ENCODE results near the gene EEF1AKMT2.
"Not testable (repeated sequence)": the region's sequence is repeated elsewhere in the genome, so short reads cannot be mapped to it uniquely, and the experiment has no call there.

EEF1AKMT2 gene

DNA sequence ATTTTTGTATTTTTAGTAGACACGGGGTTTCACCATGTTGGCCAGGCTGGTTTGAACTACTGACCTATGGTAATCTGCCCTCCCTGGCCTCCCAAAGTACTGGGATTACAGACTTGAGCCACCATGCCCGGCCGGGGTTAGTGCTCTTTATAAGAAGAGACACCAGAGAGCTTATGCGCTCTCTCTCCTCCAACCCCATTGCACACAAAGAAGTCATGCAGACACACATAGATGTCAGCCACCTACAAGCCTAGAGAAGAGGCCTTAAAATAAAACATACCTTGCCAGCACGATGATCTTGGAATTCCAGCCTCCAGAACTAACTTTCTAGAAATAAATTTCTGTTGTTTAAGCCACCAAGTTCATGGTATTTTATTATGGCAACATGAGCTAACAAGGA is 37.5 kb downstream of the EEF1AKMT2 start:
- DNase-seq: no peak

DNA sequence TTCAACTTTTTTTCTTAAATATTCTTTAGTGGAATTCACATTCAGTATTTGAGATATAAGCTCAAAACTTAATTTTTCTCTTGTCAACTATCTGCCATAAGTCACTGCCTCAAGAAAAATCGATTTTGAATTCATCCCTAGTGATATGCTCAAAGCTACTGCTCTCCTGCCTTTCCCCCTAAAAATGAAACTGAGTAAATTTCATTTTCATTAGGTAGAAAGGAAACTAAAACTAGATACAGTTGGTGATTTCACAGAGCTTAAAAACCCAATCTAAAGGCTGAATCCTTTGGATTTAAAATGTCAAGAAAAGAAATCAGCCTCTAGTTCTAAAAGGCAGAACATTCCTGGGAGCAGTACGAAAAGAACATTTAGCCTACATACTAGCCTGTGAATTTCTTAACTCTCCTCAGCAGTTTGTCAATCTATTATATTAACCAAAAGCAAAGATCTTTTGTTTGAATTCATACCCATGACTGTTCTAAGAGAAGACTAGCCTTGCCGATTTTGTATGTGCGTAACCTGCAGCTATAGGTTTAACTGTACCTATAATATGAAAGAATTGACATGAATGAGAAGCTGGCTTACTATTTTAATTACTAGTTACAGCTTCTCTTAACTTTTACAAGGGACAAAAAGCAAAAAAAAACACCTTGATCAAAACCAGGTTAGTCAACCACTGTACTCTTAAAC is 42.6 kb downstream of the EEF1AKMT2 start:
- DNase-seq: no peak

DNA sequence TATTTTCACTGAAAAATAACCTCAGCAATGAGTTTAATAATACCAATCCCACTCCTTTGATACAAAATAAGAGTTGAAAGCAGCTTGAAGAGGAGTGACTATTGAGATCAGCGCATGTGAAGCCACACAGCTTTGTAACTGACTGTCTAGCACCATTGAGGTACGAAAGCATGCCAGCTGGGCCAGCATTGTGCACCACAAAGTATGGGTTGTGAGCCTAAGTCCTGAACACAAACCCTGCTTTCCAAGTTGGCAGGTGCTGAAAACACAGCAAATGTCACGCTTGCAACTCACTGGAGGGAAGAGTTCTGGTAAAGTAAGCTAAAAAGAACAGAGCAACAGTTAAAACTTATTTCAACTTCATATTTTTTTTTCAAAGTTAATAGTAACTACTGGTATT is 43.5 kb downstream of the EEF1AKMT2 start:
- DNase-seq: no peak

- no peak for DNase-seq
Measured at GRCh38 chr10:124747745-124748144, 43.9 kb downstream of the EEF1AKMT2 start.

GRCh38 chr10:124746992-124747391 is 44.7 kb downstream of the EEF1AKMT2 start:
- no peak for DNase-seq

GRCh38 chr10:124746447-124746846 is 45.2 kb downstream of the EEF1AKMT2 start:
- not testable (repeated sequence) for DNase-seq

DNA sequence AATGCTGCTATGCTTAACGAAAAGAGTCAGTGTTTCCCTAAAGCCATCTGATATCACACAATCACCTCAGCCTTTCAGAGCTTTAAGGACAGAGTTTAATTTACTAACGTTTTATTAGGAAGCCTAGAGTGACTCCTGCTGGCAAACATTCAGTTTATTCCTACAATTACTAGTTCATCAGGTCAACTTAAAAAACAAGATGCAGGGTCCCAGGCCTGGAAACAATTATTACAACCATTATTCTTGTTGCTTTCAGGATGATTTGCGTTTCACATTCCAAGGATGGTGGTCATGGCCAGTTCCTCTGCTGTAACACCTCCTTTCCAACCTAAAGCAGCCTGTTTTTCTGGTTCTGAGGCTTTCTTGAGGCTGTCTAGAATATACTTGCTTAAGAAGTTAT is 46.0 kb downstream of the EEF1AKMT2 start:
- no peak for DNase-seq

GRCh38 chr10:124745252-124745651 is 46.4 kb downstream of the EEF1AKMT2 start:
- DNase-seq: no peak

DNA sequence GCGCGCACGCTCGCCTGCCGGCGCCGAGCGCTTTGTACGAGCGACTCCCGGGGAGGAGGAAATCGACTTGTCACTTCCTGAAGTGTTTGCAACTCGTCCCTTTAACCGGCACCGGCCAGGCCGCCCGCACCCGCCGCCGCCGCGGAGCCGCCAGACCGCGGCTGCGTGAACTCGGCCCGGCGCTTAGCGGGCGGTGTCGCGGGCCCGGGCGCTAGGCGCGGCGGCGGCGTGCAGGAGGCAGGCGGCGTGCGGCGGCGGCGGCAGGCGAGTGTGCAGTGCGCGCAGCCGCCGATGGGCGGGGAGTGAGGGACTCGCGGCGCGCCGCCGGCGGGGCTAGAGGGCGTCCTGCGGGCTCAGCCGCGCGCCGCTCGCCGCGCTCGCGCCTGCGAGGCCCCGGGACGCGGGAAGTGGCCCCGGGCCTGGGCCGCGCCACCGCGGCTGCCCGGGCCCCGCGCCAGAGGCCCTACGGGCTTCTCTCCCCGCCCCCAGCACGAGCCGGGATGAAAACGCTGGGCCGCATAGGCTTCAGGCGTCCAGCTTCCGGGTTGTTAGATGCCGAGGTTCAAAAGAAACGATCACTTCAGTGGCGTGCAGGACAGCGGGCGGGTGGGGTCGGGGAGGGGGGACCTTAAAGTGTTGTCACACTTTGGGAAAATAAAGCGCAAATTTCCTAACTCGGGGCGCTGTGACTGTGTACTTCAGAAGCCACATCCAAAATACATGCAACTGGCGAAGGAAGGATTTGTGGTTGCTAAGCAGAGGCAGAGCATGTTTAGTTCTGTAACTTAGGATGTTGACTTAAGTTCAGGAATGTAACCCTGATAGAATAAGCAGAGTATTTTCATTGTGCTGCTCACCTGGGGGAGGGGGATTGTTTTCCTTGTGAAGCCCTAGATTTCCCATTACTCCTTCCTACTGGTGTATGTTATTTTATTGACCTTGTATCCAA is 47.3 kb downstream of the EEF1AKMT2 start, which contains the start of gene FAM53B:
Gene FAM53B (minus strand): TSS at position 277 of the 949 bp plus-strand sequence. CDS start 37,665 bp downstream, outside the sequence.
- DNase-seq: peak; percentile 31 to 77 (median 54)

GRCh38 chr10:124743191-124744101 is 48.2 kb downstream of the EEF1AKMT2 start:
- DNase-seq: no peak

DNA sequence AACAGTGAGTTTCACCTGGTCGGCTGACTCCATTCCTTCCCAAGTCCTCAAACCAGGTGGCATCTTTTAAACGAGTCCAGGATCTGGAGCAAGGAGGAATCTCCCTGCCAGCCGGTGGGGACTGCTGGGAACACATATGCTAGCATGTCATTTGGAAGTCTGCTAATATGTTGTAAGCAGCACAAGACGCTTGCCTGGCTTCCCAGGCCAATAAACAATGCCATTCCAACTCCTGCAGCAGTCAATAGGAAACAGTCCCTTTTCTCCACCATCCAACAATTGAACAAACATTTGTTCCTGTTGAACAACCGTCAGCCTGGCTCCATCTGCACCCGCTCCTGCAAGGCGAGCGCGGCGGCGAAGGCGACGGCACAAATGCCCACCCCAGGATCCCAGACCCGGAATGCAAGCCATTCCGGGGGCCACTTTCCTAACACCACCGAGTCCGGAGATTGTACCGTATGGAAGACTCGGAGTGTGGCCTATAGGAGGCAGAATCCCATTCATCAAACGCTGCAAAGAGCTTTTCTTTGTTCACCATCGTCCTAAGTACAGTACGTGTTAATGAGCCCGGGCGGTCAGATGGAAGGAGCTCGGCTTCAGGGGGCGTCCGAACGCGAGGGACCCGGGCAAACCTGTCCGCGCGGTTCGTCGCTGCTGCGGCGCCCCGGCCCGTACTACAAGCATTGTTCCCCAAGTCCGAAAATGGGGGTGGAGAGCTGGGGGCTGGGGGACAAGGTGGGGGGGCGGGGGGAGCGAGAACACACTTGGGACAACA is 49.1 kb downstream of the EEF1AKMT2 start:
- DNase-seq: no peak

GRCh38 chr10:124741922-124742412 is 49.7 kb downstream of the EEF1AKMT2 start:
- DNase-seq: peak in 1 of 4 experiments; percentile 21

- DNase-seq: peak; percentile 32 to 72 (median 50)
Measured at GRCh38 chr10:124741281-124741921, 50.3 kb downstream of the EEF1AKMT2 start.

- DNase-seq: no peak
Measured at GRCh38 chr10:124740369-124741280, 51.1 kb downstream of the EEF1AKMT2 start.

DNA sequence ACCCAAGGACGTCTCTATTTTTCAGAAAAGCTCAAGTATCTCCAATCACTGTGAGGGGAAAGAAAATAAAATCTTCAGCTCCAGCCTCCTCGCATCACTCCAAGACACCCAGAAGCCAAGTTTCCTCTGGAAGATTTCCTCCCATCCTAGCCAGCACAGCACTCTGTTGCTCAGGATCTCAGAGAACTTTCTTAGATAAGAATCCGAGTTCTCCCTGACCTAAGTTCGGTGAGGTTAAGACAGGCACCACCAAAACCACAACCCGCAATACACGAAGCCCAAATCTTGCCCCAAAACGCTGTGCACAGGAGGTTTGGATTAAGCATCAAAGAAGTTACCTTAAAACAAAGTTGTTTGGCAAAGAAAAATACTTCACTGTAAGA is 51.7 kb downstream of the EEF1AKMT2 start:
- no peak for DNase-seq

DNA sequence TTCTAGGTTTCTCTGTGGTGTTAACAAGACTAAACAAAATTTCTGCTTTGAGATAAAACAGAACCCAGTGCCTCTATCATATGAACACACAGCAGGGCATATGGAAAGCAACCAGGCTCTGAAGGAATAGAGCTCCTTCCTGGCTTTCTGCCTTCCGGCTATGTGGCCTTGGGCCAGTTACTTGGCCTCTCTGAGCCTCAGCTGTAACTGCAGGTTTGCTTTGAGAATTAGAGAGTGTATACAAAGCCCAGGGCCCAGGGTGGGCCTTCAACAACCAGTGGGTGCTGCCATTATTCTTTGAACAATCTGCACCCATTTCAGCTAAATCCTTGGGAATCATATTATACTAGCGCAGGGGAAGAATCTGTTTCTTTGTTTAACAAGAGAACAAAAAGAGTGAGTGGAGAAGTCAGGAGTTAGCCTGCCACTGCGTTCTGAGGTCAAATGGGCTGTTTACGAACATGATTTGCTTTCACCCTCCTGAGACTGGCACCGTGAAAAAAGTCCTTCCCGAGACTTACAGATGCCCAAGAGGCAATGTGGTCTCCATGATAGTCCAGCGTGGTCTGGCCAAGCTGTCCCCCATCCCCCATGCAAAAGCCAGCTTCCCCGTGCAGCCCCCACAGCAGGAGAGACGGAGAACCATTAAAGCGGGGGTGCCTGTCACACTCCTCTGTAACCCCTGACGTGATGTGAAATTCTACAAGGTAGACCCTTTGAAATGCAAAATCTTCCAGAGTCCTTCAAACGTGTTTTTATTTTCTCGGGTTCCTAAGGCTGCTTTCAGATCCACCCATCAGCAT is 52.4 kb downstream of the EEF1AKMT2 start:
- DNase-seq: no peak

- no peak for DNase-seq
Measured at GRCh38 chr10:124738441-124738840, 53.2 kb downstream of the EEF1AKMT2 start.

DNA sequence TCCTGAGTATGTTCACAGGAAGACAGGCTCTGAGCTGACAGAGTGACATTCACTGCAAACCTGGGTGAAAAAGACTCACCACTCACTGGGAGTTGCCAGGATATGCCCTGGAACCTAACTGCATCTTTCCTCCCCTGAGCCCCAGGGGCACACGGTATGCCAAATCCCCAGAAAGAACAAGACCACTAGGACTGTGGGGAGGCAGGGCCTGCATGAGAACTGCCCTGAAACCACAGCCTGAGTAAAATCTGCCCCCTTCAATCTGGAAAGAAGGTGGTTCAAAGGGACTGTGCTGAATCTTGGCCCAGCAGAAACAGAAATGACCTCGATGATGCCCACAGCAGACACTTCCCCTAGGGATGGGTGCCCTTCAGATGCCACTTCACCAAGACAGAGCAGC is 54.0 kb downstream of the EEF1AKMT2 start:
- DNase-seq: no peak

GRCh38 chr10:124737221-124737620 is 54.5 kb downstream of the EEF1AKMT2 start:
- DNase-seq: no peak
